Epithelial cell of proximal tubule (primary cell): ENCODE results near the gene TANC1. TPM values are rescaled to one million over a fixed set of nuclear protein-coding genes. Genes with fewer than 3 reads are reported as not detected.

Experiments
- DNase-seq: peaks from one replicate; pipeline ENCODE4 v3.0.0-alpha.2; 2011; ENCODE audit warnings: low read depth
- H3K4me3 ChIP-seq: 2 replicates; pipeline ENCODE4 v1.5.1; 2011; ENCODE audit warnings: low read depth, mild to moderate bottlenecking, low read length
- CTCF ChIP-seq: conservative IDR thresholded peaks from 2 replicates; pipeline ENCODE4 v1.5.1; 2012; ENCODE audit warnings: low read depth, mild to moderate bottlenecking, low read length
- total RNA-seq: library from RNA; depleted of rRNA; stranded (reverse); fragments of >200 nt; gene quantifications from 2 replicates; pipeline ENCODE4 v1.2.3, GENCODE V29; 2015

Gene TANC1
- total RNA-seq, 1 donor from 2014 or later, result 14.3 TPM

GRCh38 chr2:159019021-159019420 is 50.6 kb downstream of the TANC1 start:
- no peak for TF ChIP-seq CTCF
- no peak for DNase-seq
- H3K4me3 ChIP-seq, result no peak overlapping the region

- H3K4me3 ChIP-seq, result no peak overlapping the region
- TF ChIP-seq CTCF, result no peak
- no peak for DNase-seq
Measured at GRCh38 chr2:159022019-159022418, 53.6 kb downstream of the TANC1 start.

- TF ChIP-seq CTCF, result no peak
- H3K4me3 ChIP-seq, result no peak overlapping the region
- DNase-seq, result no peak
Measured at GRCh38 chr2:159026170-159026569, 57.7 kb downstream of the TANC1 start.

GRCh38 chr2:159028776-159029175 is 60.3 kb downstream of the TANC1 start:
- no peak for DNase-seq
- no peak overlapping the region for H3K4me3 ChIP-seq
- no peak for TF ChIP-seq CTCF

- H3K4me3 ChIP-seq, result no peak overlapping the region
- DNase-seq, result no peak
- TF ChIP-seq CTCF, result no peak
Measured at GRCh38 chr2:159029936-159030335, 61.5 kb downstream of the TANC1 start.

GRCh38 chr2:159030674-159031380 is 62.4 kb downstream of the TANC1 start:
- TF ChIP-seq CTCF, result no peak
- peak; percentile 56 for DNase-seq
- H3K4me3 ChIP-seq, result no peak overlapping the region

GRCh38 chr2:159032146-159032545 is 63.7 kb downstream of the TANC1 start:
- no peak overlapping the region for H3K4me3 ChIP-seq
- TF ChIP-seq CTCF, result no peak
- no peak for DNase-seq
